Stomach (tissue), 9 donors: Measurements from ENCODE around the gene STRN3. TPM values are rescaled to one million over a fixed set of nuclear protein-coding genes. Genes with fewer than 3 reads are reported as not detected.
"Not testable (repeated sequence)": the region's sequence is repeated elsewhere in the genome, so short reads cannot be mapped to it uniquely, and the experiment has no call there.

Source experiments
- DNase-seq, 2 donors: peaks; one replicate each; pipeline versions ENCODE4 v3.0.0 to v3.0.0-alpha.2; 2013 to 2019
- H3K27ac ChIP-seq, 5 donors: fragments of 200-600 bp in 4 of 5; sonication (generic) in 4 of 5; one replicate each; pipeline ENCODE4 v1.5.1; 2013 to 2019; ENCODE audit warnings: mild to moderate bottlenecking in 1 of 5, moderate library complexity in 1 of 5
- H3K27me3 ChIP-seq, 3 donors: fragments of 200-600 bp; sonication (generic); one replicate each; pipeline ENCODE4 v1.5.1; 2017 to 2019; ENCODE audit warnings: mixed run types in 1 of 3
- H3K36me3 ChIP-seq, 4 donors: fragments of 200-600 bp; sonication (generic); 1 replicate in 3 of 4; 2 replicates in 1 of 4; pipeline ENCODE4 v1.5.1; 2016 to 2019
- H3K4me1 ChIP-seq, 4 donors: fragments of 200-600 bp; sonication (generic); one replicate each; pipeline ENCODE4 v1.5.1; 2016 to 2019
- H3K4me3 ChIP-seq, 4 donors: fragments of 200-600 bp; sonication (generic) in 3 of 4; one replicate each; pipeline ENCODE4 v1.5.1; 2016 to 2019; ENCODE audit warnings: mild to moderate bottlenecking in 1 of 4
- H3K9me3 ChIP-seq, 4 donors: fragments of 200-600 bp; sonication (generic); one replicate each; pipeline ENCODE4 v1.5.1; 2016 to 2019
- CTCF ChIP-seq, 7 experiments: fragments of 450-650 bp in 4 of 7; fragments of 200-600 bp in 3 of 7; sonication (generic) in 3 of 7; IDR thresholded peaks; one replicate each; pipeline ENCODE4 v1.5.1; 2016 to 2019; ENCODE audit warnings: antibody characterized with exemption in 7 of 7, control low read depth in 2 of 7, mild to moderate bottlenecking in 1 of 7
- EP300 ChIP-seq: sonication (generic); formaldehyde crosslinking; IDR thresholded peaks from one replicate; pipeline ENCODE4 v1.6.1; 2017; ENCODE audit warnings: antibody characterized with exemption
- POLR2A ChIP-seq, 4 donors: fragments of 450-650 bp; IDR thresholded peaks; one replicate each; pipeline ENCODE4 v1.6.1; 2016; ENCODE audit warnings: antibody characterized with exemption in 4 of 4, control low read depth in 2 of 4, mild to moderate bottlenecking in 1 of 4, moderate library complexity in 1 of 4
- POLR2AphosphoS5 ChIP-seq, 3 donors: sonication (generic); formaldehyde crosslinking; IDR thresholded peaks; one replicate each; pipeline ENCODE4 v1.6.1; 2016; ENCODE audit warnings: antibody characterized with exemption in 3 of 3
- WGBS, 5 donors: extraction: QIAGEN DNeasy Blood & Tissue Kit in 3 of 5; methylation state at CpG; one replicate each; pipeline versions ENCODE4 v1.1.5 to v1.1.7; 2013 to 2018; 5-methylcytosine and 5-hydroxymethylcytosine counted together
- intact Hi-C: fragments of 100-400 bp; cut with DNase I; formaldehyde crosslinking; loops from one replicate; pipeline ENCODE4 v1.15.1; 2023; ENCODE audit warnings: low total_unique reads
- polyA plus RNA-seq, 3 donors: library from polyadenylated mRNA; stranded (reverse); fragments of 200-250 nt; gene quantifications; one replicate each; pipeline ENCODE4 v1.2.3, GENCODE V29; 2013
- total RNA-seq, 5 donors: library from RNA; depleted of rRNA; stranded (reverse); fragments of >200 nt; gene quantifications; one replicate each; pipeline versions ENCODE4 v1.1.0 to v1.2.3, GENCODE V29; 2014 to 2016
- donor health status: healthy with polysubstance abuse.
- donor health status: Bipolar disorder and iron deficiency.
- donor health status: healthy.

Gene STRN3
- total and polyA plus RNA-seq, 8 donors = 8.1 to 91.8 (median 24.6) TPM

GRCh38 chr14:30972882-30973582 is 53.1 kb downstream of the STRN3 start:
- DNase-seq = no peak
- H3K27me3 ChIP-seq = no peaks in the 10 kb centered on the region
- H3K4me3 ChIP-seq = no peak overlapping the region
- H3K9me3 ChIP-seq = no peaks in the 10 kb centered on the region
- intact Hi-C loops = no loop called here
- whole genome bisulfite sequencing, 5 donors = 83 to 93% (median 93%) methylated on average over 7 of the region's 7 CpGs
- H3K36me3 ChIP-seq = no peaks in the 10 kb centered on the region
- peaks cover 14 to 59% (median 40%) of the 10 kb centered on the region in 4 donors for H3K4me1 ChIP-seq
- no peak overlapping the region for H3K27ac ChIP-seq
- no peak for TF ChIP-seq POLR2A (IDR thresholded peaks at IDR 0.05)

- 86 to 88% (median 87%) methylated on average over 11 of the region's 11 CpGs for whole genome bisulfite sequencing, 5 donors
- H3K36me3 ChIP-seq, H3K27ac ChIP-seq, H3K27me3 ChIP-seq, intact Hi-C loops, H3K9me3 ChIP-seq, H3K4me3 ChIP-seq, DNase-seq: not testable (repeated sequence)
- H3K4me1 ChIP-seq = peaks cover 14 to 59% (median 40%) of the 10 kb centered on the region in 4 donors
Observed at GRCh38 chr14:30972036-30972732, 54.0 kb downstream of the STRN3 start.

GRCh38 chr14:30971586-30971985 is 54.6 kb downstream of the STRN3 start:
- H3K4me1 ChIP-seq = peaks cover 14 to 59% (median 40%) of the 10 kb centered on the region in 4 donors
- peaks cover 0 to 3% (median 2%) of the 10 kb centered on the region in 4 donors for H3K36me3 ChIP-seq
- no peak for DNase-seq
- intact Hi-C loops = no loop called here
- no peaks in the 10 kb centered on the region for H3K27me3 ChIP-seq
- no peak overlapping the region for H3K4me3 ChIP-seq
- no peak overlapping the region for H3K27ac ChIP-seq
- WGBS, 5 donors = 87 to 97% (median 95%) methylated on average over 5 of the region's 5 CpGs
- peaks cover 1 to 8% (median 4%) of the 10 kb centered on the region in 4 donors for H3K9me3 ChIP-seq
- TF ChIP-seq CTCF (IDR thresholded peaks at IDR 0.05) (no peak), POLR2AphosphoS5 (IDR thresholded peaks at IDR 0.05) (no peak), EP300 (no peak), POLR2A (IDR thresholded peaks at IDR 0.05) (no peak)

GRCh38 chr14:30969796-30970195 is 56.4 kb downstream of the STRN3 start:
- 80 to 92% (median 83%) methylated on average over 4 of the region's 4 CpGs for WGBS, 5 donors
- H3K27ac ChIP-seq, H3K27me3 ChIP-seq, intact Hi-C loops, DNase-seq, H3K4me3 ChIP-seq: not testable (repeated sequence)
- Histone ChIP-seq H3K4me1 (peaks cover 12 to 44% (median 33%) of the 10 kb centered on the region in 4 donors), H3K9me3 (peaks cover 9 to 25% (median 19%) of the 10 kb centered on the region in 4 donors), H3K36me3 (peaks cover 0 to 16% (median 11%) of the 10 kb centered on the region in 4 donors)

- Histone ChIP-seq H3K9me3 (peaks cover 9 to 27% (median 19%) of the 10 kb centered on the region in 4 donors), H3K4me1 (peaks cover 4 to 21% (median 12%) of the 10 kb centered on the region in 4 donors), H3K36me3 (peaks cover 0 to 28% (median 23%) of the 10 kb centered on the region in 4 donors)
- H3K27me3 ChIP-seq, DNase-seq, intact Hi-C loops, H3K4me3 ChIP-seq, H3K27ac ChIP-seq: not testable (repeated sequence)
- 91 to 97% (median 95%) methylated on average over 11 of the region's 11 CpGs for WGBS, 5 donors
Observed at GRCh38 chr14:30967364-30968098, 58.6 kb downstream of the STRN3 start.
